GM21576 (cell line): ENCODE measurements around the gene KRT74.

Experiments used
- ATAC-seq: cut with Tn5 transposase; IDR thresholded peaks from one replicate; pipeline ENCODE4 v1.9.1; 2021; ENCODE audit warnings: mild to moderate bottlenecking, moderate library complexity; ENCODE audit not compliant: unreplicated experiment

KRT74 gene

DNA sequence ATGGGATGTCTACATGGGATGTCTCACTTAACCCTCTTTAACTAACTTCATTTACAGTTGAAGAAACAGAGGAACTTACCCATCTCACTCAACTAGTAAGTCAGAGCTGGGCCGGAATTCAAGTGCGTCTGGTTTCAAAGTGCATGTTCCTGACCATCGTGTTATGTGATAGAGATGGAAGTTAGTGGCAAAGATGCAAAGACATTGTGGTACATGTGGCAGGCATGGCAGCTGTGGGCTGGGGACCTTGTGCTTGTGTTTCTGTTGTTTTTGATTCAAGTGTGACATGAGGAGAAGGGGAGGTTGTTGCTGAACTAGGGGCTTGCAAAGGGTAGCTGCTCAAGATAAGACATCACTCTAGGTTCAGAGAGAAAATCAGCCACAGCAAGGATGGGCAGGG lies 2.3 kb upstream of the KRT74 start:
- ATAC-seq = no peak

DNA sequence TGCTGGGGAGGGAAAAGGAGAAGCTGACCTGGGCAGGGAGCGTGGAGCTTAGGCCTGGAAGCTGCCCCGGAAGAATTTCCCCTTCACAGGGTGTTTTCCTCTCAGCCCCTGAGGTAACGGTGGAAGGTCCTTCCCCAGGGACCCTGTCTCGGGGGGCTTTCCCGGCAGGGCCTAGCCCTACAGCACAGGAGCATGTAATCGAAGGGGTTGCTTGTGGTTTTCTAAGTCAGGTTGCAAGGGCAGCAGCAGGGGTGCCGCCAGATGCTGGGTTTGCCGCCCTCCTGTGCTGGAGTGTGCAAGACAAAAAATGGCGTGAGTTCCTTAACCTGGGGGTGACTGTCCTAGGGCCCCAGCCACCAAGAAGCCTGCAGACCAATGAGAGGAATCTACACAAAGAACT lies 1.6 kb upstream of the KRT74 start:
- no peak for ATAC-seq

DNA sequence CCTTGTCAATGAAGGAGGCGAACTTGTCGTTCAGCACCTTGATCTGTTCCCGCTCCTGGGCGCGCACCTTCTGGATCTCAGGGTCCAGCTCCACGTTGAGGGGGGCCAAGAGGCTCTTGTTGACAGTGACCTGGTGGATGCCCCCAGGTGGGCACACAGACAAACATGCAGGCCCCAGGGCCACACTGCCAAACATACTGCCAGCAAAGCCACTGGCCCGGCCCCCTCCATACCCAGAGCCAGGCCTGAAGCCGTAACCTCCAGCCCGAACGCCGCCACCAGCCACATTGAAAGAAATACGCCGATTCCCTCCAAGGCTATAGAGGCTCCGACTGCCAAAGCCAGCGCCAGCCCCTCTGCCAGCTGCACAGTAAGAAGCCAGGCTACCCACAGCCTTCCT lies 337 bp downstream of the KRT74 start:
- ATAC-seq = no peak

- no peak for ATAC-seq
Measured at GRCh38 chr12:52570511-52570910, 3.1 kb downstream of the KRT74 start.

GRCh38 chr12:52568111-52568510 lies 5.5 kb downstream of the KRT74 start:
- no peak for ATAC-seq

- no peak for ATAC-seq
Measured at GRCh38 chr12:52566847-52567291, 6.8 kb downstream of the KRT74 start.

DNA sequence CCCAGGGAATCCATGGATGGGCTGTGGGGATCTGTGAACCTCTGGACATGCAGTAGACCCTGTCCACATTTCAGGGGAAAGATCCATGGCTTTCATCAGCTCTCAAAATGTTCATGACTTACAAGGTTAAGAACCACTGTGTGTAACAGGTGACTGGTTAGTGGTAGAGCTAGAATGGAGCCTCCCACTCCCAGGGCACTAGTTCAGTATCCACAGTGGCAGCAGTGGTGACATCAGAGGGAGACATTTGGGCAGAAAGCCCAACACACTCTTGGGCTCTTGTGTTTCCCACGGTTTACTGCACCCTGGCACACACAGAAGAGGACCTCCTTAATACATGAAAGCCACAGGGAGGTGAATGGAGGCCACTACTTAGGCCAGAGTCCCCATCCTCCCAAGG lies 9.1 kb downstream of the KRT74 start:
- no peak for ATAC-seq

GRCh38 chr12:52561880-52562449 lies 11.7 kb downstream of the KRT74 start:
- no peak for ATAC-seq

DNA sequence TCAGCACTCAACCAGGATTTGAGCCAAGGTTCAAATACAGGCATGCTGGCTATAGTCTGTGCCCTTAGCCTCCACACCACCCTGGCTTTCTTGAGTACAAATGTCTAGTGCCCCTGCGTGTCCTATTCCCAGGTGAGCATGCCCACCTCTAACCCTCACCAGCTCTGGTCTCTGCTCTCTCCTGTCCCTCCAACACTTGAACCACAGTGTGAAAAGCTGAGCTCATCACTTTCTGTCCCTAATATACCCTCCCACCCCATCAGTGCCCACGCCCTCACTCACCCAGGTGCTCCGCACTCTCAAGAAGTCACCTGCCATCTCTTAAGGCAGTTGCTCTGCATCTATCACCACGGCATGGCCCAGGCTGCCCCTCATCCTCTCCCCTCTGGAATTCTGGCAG lies 13.7 kb downstream of the KRT74 start:
- ATAC-seq = no peak

DNA sequence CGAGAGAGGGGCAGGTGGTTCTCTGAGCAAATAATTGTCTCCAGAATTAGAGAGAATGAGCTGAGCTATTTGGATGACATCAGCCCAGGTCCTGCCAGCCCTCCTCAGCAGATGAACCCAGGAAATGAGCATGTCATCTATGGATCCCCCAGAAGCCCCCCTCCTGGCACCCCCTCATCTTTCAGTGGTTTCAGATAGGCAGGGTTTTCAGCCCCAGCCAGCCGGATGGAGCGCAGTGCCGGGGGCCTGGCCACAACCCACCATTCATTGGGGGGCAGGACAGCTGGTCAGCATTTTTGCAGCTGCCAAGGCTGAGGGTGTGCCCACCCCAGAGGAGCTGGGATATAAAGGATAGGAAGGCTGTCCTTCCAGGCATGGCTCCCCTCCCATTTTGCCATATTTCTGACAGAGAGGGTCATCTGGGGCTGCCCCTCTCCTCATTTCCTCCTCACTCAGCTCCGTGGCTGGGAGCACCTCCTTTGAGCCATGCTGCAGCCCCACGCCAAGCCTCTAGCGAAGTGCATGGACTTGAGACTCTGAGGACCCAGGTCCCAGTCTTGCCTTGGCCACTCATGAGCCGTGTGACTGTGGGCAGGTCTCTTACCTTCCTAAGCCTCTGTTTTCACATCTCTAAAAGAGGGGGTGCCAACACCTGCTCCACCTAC lies 14.7 kb downstream of the KRT74 start:
- no peak for ATAC-seq

- ATAC-seq = no peak
Measured at GRCh38 chr12:52557476-52557875, 16.2 kb downstream of the KRT74 start.

DNA sequence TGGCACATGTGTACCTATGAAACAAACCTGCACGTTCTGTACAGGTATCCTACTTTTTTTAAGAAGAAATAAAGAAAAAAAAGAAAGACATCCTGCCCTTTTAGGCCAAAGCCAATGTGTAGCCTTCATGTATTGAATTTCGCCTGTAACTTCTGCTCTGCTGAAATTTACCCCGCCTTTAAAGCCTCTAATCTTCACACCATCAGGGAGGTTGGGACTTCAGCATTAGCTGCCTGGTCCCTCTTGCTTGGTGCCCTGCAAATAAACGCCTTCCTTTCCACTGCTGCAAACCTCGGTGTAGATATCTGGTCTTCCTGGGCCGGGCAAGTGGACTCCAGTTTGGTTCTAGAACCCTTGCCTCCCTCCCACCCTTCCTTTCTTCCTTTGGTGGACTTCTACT lies 18.1 kb downstream of the KRT74 start:
- ATAC-seq = no peak

- no peak for ATAC-seq
Measured at GRCh38 chr12:52552681-52553195, 20.9 kb downstream of the KRT74 start, which contains the start of gene KRT71. Gene KRT71 (minus strand): TSS chr12:52553145. CDS start chr12:52553077, 68 bp downstream.

DNA sequence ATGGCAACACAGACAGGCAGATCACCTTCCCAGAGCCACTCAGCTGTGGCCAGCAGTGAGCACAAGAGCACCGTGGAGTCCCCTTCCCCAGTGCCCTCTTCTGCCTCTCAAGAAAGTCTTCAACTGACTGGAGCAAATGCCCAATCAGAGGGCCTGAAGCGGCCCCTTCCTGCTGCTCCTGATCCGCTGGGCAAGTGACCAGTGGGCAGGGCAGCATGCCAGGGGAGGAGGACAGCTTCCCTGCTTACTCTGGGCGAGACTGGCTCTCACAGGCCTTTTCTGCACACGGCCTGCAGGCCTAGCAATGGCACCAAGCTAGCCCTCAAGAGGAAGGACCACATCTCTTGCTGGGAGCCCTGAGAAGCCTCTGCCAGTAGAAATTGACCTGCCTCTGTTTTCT lies 21.6 kb downstream of the KRT74 start:
- ATAC-seq = no peak

DNA sequence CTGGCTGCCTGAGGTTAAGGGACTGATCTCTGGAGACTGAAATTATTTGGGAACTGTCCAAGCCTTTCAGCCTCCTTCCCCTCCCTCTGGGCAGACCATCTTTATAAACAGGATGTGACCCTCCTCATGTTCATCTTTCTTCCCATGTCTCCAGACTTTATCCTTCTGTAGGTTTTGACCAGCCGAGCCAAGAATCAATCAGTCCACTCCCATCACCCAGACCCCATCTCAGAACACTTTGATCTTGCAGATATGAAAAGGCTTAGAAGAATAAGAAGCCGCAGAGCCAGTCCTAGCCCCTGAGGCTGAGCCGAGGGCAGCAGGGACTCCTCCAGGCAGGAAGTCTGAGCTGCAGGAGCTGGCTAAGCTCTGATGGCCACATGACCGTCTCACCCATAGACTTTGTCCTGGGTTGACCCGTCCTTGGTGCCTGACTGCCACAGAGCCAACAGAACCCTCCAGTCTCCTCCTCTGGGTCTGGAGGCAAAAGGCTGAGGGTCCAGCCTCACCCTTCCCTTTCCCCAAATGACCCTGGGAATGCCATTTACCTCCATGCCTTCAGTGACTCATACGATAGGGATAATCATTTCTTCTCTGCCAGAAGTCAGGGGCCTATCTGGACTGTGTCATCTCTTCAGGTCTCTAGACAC lies 22.3 kb downstream of the KRT74 start:
- ATAC-seq = no peak

- ATAC-seq = no peak
Measured at GRCh38 chr12:52546126-52546525, 27.5 kb downstream of the KRT74 start.

DNA sequence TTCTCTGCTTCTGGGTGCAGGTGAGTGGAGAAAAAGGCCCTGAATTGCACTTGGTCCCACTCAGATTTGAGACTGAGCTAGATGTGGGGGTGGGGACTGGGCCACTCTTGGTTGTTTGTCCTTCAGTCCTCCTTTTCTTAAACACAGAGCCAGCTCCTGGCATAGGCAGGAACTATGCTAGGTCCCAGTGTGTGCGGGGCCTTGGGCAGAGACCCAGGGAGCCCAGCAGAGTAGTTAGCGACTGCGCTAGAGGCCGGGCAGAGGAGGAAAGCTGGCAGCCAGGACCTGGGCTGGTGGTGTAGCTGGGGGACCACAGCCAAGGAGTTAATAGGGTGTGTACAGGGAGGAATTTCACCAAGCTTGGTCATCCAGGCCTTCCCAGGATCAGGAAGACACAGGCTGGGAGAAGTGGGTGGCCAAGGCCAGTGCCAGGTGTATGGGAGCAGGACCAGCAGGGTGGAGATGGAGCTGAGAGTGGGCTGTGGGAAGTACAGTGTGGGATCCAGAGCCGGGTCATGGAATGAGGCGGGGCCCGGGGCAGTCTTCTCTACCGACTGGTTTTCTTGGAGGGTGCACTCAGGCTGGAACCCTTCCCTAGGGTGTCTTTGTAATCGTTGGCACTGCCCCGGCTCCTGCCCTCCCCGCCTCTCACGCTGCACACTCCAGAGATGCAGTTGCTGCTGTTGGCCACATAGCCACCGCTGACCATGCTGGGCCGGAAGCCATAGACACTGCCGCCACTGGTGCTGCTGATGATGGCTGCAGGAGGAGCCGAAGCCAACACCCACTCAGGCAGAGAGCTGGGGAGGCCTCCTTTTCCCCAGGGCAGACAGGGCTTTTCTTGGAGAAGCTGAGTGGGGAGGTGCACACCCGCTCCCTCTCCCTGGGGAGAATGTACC lies 29.4 kb downstream of the KRT74 start:
- ATAC-seq = no peak

DNA sequence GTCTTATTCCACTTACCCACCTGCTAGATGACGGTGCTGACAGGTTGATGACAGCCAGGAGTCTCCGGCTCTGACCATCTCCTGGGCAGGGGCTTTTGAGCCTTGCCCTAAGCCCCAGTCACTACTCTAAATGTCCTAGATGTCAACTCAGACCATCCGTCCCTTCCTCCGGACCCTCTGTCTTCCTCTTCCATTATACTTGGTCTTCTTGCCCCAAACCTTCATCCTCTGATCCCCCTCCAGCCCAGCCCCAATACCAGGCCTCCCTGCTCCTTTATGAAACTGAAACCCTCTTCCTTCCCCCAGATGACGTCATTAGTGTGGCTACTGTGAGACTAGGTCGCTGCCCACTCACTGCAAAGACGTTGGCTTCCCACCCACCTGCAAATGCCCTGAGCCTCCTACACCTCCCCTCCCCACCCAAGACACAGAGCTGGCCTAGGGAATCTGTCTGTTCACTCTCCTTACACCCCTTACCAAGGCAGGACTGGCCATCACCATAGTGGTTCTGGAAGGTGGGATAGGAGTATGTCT lies 30.8 kb downstream of the KRT74 start:
- ATAC-seq = no peak

DNA sequence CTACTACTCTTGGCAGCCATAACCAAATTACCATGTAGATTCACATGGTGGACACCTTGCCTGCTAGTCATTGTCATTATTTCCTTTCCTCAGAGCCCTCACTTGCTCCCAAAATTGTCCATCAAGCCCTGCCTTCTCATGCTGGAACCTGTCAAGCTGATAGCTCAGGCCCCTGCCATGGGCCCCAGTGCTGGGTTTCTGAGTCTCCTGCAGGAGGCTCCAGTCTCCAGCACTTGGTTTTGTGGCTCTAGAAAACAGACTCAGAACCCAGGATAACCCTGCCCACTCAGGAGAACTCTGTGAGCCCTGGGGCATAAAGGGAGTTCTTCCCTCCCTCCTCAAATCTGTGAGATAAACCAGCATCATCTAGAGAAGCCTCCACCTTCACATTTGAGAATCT lies 31.5 kb downstream of the KRT74 start:
- ATAC-seq = no peak

GRCh38 chr12:52541709-52542108 lies 31.9 kb downstream of the KRT74 start:
- ATAC-seq = no peak

DNA sequence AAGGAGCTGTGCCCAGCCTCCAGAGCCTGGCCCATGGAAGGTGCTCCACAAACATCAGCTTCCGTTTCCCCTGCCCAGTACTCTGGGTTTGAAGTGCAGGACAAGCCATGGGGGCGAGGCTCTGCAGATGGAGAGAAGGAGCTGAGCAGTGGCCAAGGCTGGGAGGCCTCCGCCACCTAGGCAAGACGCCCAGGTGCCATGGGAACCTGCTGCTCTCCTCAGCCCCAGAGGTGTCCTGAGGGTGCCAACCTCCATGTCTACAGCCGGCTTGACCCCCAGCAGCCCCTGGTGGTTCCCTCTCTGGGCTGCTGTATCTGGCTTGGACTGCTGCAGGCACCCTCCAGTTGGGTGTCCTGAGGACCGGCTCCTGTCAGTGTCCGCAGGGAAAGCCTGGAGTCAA lies 33.1 kb downstream of the KRT74 start:
- no peak for ATAC-seq
